Smooth muscle cell (in vitro differentiated cells): ENCODE measurements around the gene SNX13. TPM values are rescaled to one million over a fixed set of nuclear protein-coding genes. Genes with fewer than 3 reads are reported as not detected.

ENCODE experiments used
- DNase-seq: peaks from one replicate; lab custom pipeline; 2025; ENCODE audit not compliant: unreplicated experiment; lab: John Stamatoyannopoulos, UW
- H2AFZ ChIP-seq: fragments of 200-600 bp; sonication (generic); 2 replicates; pipeline ENCODE4 v1.6.0; 2016; ENCODE audit warnings: antibody characterized with exemption, low read depth, mild to moderate bottlenecking
- H3F3A ChIP-seq: fragments of 200-600 bp; sonication (generic); 2 replicates; pipeline ENCODE4 v1.6.0; 2017; ENCODE audit warnings: antibody characterized with exemption, low read depth
- H3K27ac ChIP-seq: fragments of 200-600 bp; sonication (generic); 2 replicates; pipeline ENCODE4 v1.5.1; 2016; ENCODE audit warnings: low read depth, mild to moderate bottlenecking
- H3K27me3 ChIP-seq: fragments of 200-600 bp; sonication (generic); 2 replicates; pipeline ENCODE4 v1.6.1; 2016; ENCODE audit warnings: low read depth, mild to moderate bottlenecking
- H3K36me3 ChIP-seq: fragments of 200-600 bp; sonication (generic); 2 replicates; pipeline ENCODE4 v1.5.1; 2016; ENCODE audit warnings: low read depth
- H3K4me1 ChIP-seq: fragments of 200-600 bp; sonication (generic); 2 replicates; pipeline ENCODE4 v1.5.1; 2016; ENCODE audit warnings: low read depth
- H3K4me2 ChIP-seq: fragments of 200-600 bp; sonication (generic); 2 replicates; pipeline ENCODE4 v1.6.0; 2016; ENCODE audit warnings: mild to moderate bottlenecking
- H3K4me3 ChIP-seq: fragments of 200-600 bp; sonication (generic); 2 replicates; pipeline ENCODE4 v1.5.1; 2016; ENCODE audit warnings: mild to moderate bottlenecking
- H3K79me2 ChIP-seq: fragments of 200-600 bp; sonication (generic); 2 replicates; pipeline ENCODE4 v1.6.0; 2016; ENCODE audit warnings: low read depth, mild to moderate bottlenecking
- H3K9ac ChIP-seq: fragments of 200-600 bp; sonication (generic); 2 replicates; pipeline ENCODE4 v1.6.0; 2016; ENCODE audit warnings: low read depth
- H3K9me3 ChIP-seq: fragments of 200-600 bp; sonication (generic); replicated peaks from 2 replicates; pipeline ENCODE4 v1.5.1; 2016; ENCODE audit warnings: low read depth
- H4K20me1 ChIP-seq: fragments of 200-600 bp; sonication (generic); 2 replicates; pipeline ENCODE4 v1.6.0; 2016; ENCODE audit warnings: low read depth
- WGBS: methylation state at CpG from one replicate; pipeline ENCODE4 v1.1.7; 2016; ENCODE audit warnings: low lambda C conversion rate; 5-methylcytosine and 5-hydroxymethylcytosine counted together
- polyA plus RNA-seq: library from polyadenylated mRNA; unstranded; fragments of >200 nt; fragmentation: Nextera tagmentation; extraction: Ambion mirVana; gene quantifications from 2 replicates; pipeline ENCODE4 v1.2.1, GENCODE V29; 2016
- total RNA-seq: library from RNA; depleted of rRNA; stranded (reverse); fragments of >200 nt; gene quantifications from 2 replicates; pipeline ENCODE4 v1.2.3, GENCODE V29; 2014
- TF ChIP-seq, protein P1 (sequence below): fragments of 200-600 bp; sonication (generic); IDR thresholded peaks from 2 replicates; pipeline ENCODE4 v1.5.1; 2017; ENCODE audit warnings: borderline replicate concordance, mild to moderate bottlenecking, antibody characterized with exemption; ENCODE audit not compliant: insufficient read depth, poor library complexity, severe bottlenecking

SNX13 gene
- total and polyA plus RNA-seq, 2 experiments from 2014 or later: 17.0 to 59.6 TPM

DNA sequence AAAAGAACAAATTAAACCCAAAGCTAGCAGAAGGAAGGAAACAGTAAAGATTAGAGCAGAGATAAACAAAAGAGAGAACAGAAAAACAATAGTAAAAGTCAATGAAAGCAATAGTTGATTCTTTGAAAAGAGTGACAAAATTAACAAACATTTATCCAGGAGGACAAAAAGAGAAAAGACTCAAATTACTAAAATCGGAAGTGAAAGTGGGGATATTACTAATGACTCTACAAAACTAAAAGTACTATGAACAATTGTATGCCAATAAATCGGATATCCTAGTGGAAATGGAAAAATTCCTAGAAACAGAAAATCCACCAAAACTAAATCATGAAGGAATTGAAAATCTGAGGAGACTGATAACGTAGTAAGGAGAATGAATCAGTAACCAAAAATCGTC, 96.3 kb downstream of the SNX13 start:
- Histone ChIP-seq H3K27ac (no peak overlapping the region), H3K4me1 (peaks cover 7% of the 10 kb centered on the region), H3K27me3 (no peaks in the 10 kb centered on the region), H2AFZ (no peak overlapping the region), H3F3A (no peaks in the 10 kb centered on the region), H3K79me2 (peaks cover 5% of the 10 kb centered on the region), H3K4me2 (no peak overlapping the region), H3K4me3 (no peak overlapping the region), H3K9ac (no peak overlapping the region), H3K9me3 (no peaks in the 10 kb centered on the region), H3K36me3 (peaks cover 22% of the 10 kb centered on the region), H4K20me1 (no peaks in the 10 kb centered on the region)
- no peak for DNase-seq
- 87% methylated on average over 4 of the region's 4 CpGs for WGBS
- TF ChIP-seq, protein P1, sequence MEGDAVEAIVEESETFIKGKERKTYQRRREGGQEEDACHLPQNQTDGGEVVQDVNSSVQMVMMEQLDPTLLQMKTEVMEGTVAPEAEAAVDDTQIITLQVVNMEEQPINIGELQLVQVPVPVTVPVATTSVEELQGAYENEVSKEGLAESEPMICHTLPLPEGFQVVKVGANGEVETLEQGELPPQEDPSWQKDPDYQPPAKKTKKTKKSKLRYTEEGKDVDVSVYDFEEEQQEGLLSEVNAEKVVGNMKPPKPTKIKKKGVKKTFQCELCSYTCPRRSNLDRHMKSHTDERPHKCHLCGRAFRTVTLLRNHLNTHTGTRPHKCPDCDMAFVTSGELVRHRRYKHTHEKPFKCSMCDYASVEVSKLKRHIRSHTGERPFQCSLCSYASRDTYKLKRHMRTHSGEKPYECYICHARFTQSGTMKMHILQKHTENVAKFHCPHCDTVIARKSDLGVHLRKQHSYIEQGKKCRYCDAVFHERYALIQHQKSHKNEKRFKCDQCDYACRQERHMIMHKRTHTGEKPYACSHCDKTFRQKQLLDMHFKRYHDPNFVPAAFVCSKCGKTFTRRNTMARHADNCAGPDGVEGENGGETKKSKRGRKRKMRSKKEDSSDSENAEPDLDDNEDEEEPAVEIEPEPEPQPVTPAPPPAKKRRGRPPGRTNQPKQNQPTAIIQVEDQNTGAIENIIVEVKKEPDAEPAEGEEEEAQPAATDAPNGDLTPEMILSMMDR: no peak

DNA sequence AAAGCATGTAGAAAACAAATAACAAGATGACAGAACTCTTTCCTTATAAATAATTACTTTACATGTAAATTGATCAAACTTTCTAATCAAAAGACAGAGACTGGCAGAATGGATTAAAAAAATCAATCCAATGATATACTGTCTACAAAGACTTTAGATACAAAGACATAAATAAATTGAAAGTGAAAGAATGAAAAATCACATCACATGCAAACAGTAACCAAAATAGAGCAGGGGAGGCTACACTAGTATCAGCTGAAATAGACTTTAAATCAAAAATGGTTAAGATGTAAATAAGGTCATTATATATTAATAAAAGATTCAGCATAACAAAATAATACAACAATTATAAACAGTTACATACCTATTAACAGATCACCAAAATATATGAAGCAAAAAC, 97.3 kb downstream of the SNX13 start:
- no peak overlapping the region for H3K4me2 ChIP-seq

DNA sequence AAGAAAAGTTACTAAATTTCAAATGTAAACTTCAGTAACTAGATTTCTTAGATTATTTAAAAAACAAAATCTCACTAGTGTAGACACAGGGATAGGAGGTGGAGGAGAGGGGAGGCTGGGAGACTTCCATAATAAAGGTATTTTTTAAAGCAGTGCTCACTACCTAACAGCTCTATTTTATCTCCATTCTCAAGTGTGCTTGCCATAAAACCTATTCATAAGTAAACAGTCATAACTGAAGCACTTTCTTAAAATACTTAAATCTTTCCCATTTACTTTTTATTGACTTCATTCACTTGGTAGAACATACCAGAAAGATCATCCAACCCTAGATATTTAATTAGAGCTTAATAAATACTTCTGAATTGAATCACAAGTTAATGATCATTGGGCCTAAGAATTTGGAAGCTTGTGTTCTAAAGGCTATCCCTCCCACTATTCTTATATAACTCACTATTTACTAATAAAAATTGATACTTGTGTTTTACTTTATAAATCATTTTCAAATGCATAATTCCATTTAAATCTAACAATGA, 107.4 kb downstream of the SNX13 start:
- no peak overlapping the region for H3K4me3 ChIP-seq
- H3K9me3 ChIP-seq: no peaks in the 10 kb centered on the region
- no peak overlapping the region for H3K27ac ChIP-seq
- H3F3A ChIP-seq: no peaks in the 10 kb centered on the region
- H3K9ac ChIP-seq: no peak overlapping the region
- H3K79me2 ChIP-seq: no peaks in the 10 kb centered on the region
- H3K4me2 ChIP-seq: no peak overlapping the region
- H3K4me1 ChIP-seq: no peaks in the 10 kb centered on the region
- peaks cover 4% of the 10 kb centered on the region for H3K36me3 ChIP-seq
- DNase-seq: no peak
- peaks cover 4% of the 10 kb centered on the region for H4K20me1 ChIP-seq
- no peak overlapping the region for H2AFZ ChIP-seq
- no peaks in the 10 kb centered on the region for H3K27me3 ChIP-seq
- TF ChIP-seq, protein P1: no peak

More for the DNA sequence above, 97.3 kb downstream of the SNX13 start:
- Histone ChIP-seq H3K4me1 (peaks cover 7% of the 10 kb centered on the region), H3K79me2 (peaks cover 5% of the 10 kb centered on the region), H3K9ac (no peak overlapping the region), H3K27ac (no peak overlapping the region), H3K4me3 (no peak overlapping the region), H3K9me3 (no peaks in the 10 kb centered on the region), H4K20me1 (no peaks in the 10 kb centered on the region), H2AFZ (no peak overlapping the region), H3F3A (no peaks in the 10 kb centered on the region), H3K27me3 (no peaks in the 10 kb centered on the region), H3K36me3 (peaks cover 26% of the 10 kb centered on the region)
- TF ChIP-seq, protein P1: no peak
- DNase-seq: no peak

DNA sequence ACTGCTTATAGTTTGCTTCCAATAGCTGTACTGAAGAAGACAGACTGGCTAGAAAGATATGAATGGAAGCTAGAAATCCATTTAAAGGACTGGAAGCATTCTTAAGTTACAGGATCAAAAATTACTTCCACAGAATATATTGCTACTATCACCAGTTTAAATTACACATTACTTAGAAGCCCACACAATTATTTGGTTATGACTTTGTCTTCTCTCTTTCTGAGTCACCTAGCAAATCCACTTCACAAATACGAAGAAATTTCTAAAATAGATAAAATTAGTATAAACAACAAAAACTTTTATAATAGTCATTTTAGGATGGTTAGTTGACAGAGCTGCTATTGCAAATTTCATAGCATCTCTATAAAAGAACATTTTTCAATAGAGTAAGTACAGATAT, 108.1 kb downstream of the SNX13 start:
- Histone ChIP-seq H3K4me3 (no peak overlapping the region), H2AFZ (no peak overlapping the region), H4K20me1 (peaks cover 4% of the 10 kb centered on the region), H3F3A (no peaks in the 10 kb centered on the region), H3K27ac (no peak overlapping the region), H3K4me1 (no peaks in the 10 kb centered on the region), H3K79me2 (no peaks in the 10 kb centered on the region), H3K9ac (no peak overlapping the region), H3K4me2 (no peak overlapping the region), H3K27me3 (no peaks in the 10 kb centered on the region), H3K36me3 (peaks cover 4% of the 10 kb centered on the region), H3K9me3 (no peaks in the 10 kb centered on the region)
- 80% methylated on average over 1 of the region's 1 CpG for WGBS
- DNase-seq: no peak
- TF ChIP-seq, protein P1: no peak
